Activated CD4-positive, alpha-beta T cell treated with anti-CD3 and anti-CD28 coated beads, Interleukin-2, amount 50 U/mL, for 1 hour (primary cell): ENCODE measurements around the gene CSRNP3.

Experiments
- DNase-seq: peaks from one replicate; pipeline ENCODE4 v3.0.0-alpha.2; 2020

The CSRNP3 gene

GRCh38 chr2:165697748-165698443, 228.4 kb downstream of the CSRNP3 start:
- no peak for DNase-seq

- no peak for DNase-seq
Measured at GRCh38 chr2:165698444-165698884, 229.0 kb downstream of the CSRNP3 start.

GRCh38 chr2:165699946-165700345, 230.4 kb downstream of the CSRNP3 start:
- DNase-seq: no peak

GRCh38 chr2:165700531-165700930, 231.0 kb downstream of the CSRNP3 start:
- no peak for DNase-seq

GRCh38 chr2:165701147-165701546, 231.6 kb downstream of the CSRNP3 start:
- no peak for DNase-seq

GRCh38 chr2:165706960-165707487, 237.5 kb downstream of the CSRNP3 start:
- no peak for DNase-seq

GRCh38 chr2:165716091-165716490, 246.6 kb downstream of the CSRNP3 start:
- no peak for DNase-seq

GRCh38 chr2:165718610-165719210, 249.2 kb downstream of the CSRNP3 start:
- no peak for DNase-seq

GRCh38 chr2:165720511-165720910, 251.0 kb downstream of the CSRNP3 start:
- DNase-seq: no peak

GRCh38 chr2:165725421-165725820, 255.9 kb downstream of the CSRNP3 start:
- DNase-seq: no peak
